ENCODE results near the gene TMEM87B. TPM values are rescaled to one million over a fixed set of nuclear protein-coding genes. Genes with fewer than 3 reads are reported as not detected.

TMEM87B gene
- total RNA-seq, 4 donors from 2014 or later = 20.8 to 31.4 (median 26.5) TPM

DNA sequence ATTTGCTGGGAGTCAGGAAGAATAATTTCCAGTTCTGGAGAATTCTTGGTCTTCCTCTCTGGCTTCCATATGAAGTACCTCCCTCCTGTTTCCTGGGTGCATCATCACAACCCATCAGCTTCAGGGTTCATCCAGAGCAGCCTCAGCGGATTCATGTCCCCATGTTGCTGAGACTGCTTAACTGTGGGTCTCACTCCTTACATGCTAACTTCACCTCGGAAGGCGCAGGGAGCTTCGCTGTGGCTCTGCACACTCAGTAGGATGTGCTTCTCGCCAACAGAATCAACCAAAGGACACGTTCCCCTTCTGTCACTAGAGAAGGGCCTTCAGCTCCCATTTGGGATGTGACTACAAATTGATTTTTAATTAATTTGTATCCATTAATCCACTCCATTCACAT is 107.3 kb downstream of the TMEM87B start:
- no peaks in the 10 kb centered on the region for H3K36me3 ChIP-seq
- DNase-seq (ENCODE audit: low spot score in 2 of 2) = peak in 1 of 2 donors; percentile 16
- H3K4me3 ChIP-seq = no peak overlapping the region
- H3K27ac ChIP-seq = no peak overlapping the region
- no peaks in the 10 kb centered on the region for H3K4me1 ChIP-seq
- H3K27me3 ChIP-seq = no peaks in the 10 kb centered on the region
- 93% methylated on average over 6 of the region's 6 CpGs for WGBS
- TF ChIP-seq CTCF (IDR thresholded peaks at IDR 0.05) = no peak
- TF ChIP-seq POLR2AphosphoS5 (IDR thresholded peaks at IDR 0.05) = no peak
- TF ChIP-seq POLR2A (IDR thresholded peaks at IDR 0.05) = no peak
- no peak for TF ChIP-seq EP300 (IDR thresholded peaks at IDR 0.05)
- no peaks in the 10 kb centered on the region for H3K9me3 ChIP-seq

DNA sequence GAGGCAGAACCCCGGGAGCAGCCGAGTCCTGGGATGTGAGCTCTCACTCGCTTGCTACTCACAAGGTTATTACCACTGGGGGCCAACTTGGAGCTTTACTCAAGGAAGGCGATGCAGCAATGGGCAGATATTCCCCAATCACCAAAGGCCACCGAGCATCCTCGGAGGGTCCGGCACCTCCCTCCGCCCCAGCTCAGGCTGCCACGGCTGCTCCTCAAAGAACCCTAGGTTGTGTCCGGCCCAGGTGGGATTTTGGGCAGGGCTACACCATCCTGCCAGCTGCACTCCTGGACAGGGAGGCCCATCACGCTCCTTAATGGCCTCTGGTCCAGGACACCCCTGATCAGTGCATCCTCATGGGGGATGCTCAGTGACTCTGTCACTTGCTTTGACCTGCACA is 107.9 kb downstream of the TMEM87B start:
- TF ChIP-seq EP300 (IDR thresholded peaks at IDR 0.05) (no peak), POLR2A (IDR thresholded peaks at IDR 0.05) (no peak), POLR2AphosphoS5 (IDR thresholded peaks at IDR 0.05) (no peak), CTCF (IDR thresholded peaks at IDR 0.05) (no peak)
- WGBS = 95% methylated on average over 11 of the region's 11 CpGs
- DNase-seq (ENCODE audit: low spot score in 2 of 2) = peak in 1 of 2 donors; percentile 72
- Histone ChIP-seq H3K36me3 (no peaks in the 10 kb centered on the region), H3K27ac (no peak overlapping the region), H3K9me3 (no peaks in the 10 kb centered on the region), H3K27me3 (no peaks in the 10 kb centered on the region), H3K4me1 (no peaks in the 10 kb centered on the region), H3K4me3 (no peak overlapping the region)

- TF ChIP-seq POLR2AphosphoS5 (IDR thresholded peaks at IDR 0.05) = no peak
- TF ChIP-seq POLR2A (IDR thresholded peaks at IDR 0.05) = no peak
- no peak for TF ChIP-seq EP300 (IDR thresholded peaks at IDR 0.05)
- TF ChIP-seq CTCF (IDR thresholded peaks at IDR 0.05) = no peak
- H3K27ac ChIP-seq = no peak overlapping the region
- 88% methylated on average over 9 of the region's 9 CpGs for WGBS
- H3K27me3 ChIP-seq = no peaks in the 10 kb centered on the region
- no peaks in the 10 kb centered on the region for H3K4me1 ChIP-seq
- DNase-seq (ENCODE audit: low spot score in 2 of 2) = peak in 1 of 2 donors; percentile 24
- no peaks in the 10 kb centered on the region for H3K9me3 ChIP-seq
- H3K36me3 ChIP-seq = no peaks in the 10 kb centered on the region
- H3K4me3 ChIP-seq = no peak overlapping the region
Observed at GRCh38 chr2:112163541-112163981, 108.5 kb downstream of the TMEM87B start.

- 88% methylated on average over 11 of the region's 11 CpGs for WGBS
Observed at GRCh38 chr2:112164876-112165275, 109.8 kb downstream of the TMEM87B start.

DNA sequence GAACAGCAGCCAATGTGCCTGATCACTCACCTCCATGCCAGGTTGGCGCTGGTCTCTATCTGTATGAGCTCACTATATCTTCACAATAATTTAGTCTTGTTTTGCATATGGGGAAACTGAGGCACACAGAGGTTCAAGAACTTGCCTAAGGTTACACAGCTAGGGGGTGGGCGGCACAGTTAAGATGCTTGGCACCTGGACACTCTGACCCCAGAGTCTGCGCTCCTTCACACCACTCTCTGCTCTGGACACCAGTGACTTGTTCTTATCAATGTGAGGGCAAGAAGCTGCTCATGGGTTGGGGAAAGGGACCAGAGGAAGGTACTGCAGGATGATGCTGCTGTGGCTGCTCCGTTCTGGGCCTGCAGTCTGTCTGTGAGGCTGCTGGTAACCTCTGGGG is 110.2 kb downstream of the TMEM87B start:
- 93% methylated on average over 3 of the region's 4 CpGs for WGBS
- no peak for TF ChIP-seq POLR2AphosphoS5 (IDR thresholded peaks at IDR 0.05)
- TF ChIP-seq POLR2A (IDR thresholded peaks at IDR 0.05) = no peak
- no peak for TF ChIP-seq CTCF (IDR thresholded peaks at IDR 0.05)
- TF ChIP-seq EP300 (IDR thresholded peaks at IDR 0.05) = no peak
- DNase-seq (ENCODE audit: low spot score in 2 of 2) = peak in 1 of 2 donors; percentile 67

More at GRCh38 chr2:112164876-112165275, 109.8 kb downstream of the TMEM87B start:
- no peak overlapping the region for H3K27ac ChIP-seq
- no peaks in the 10 kb centered on the region for H3K36me3 ChIP-seq
- TF ChIP-seq CTCF (IDR thresholded peaks at IDR 0.05) (no peak), POLR2A (IDR thresholded peaks at IDR 0.05) (no peak), POLR2AphosphoS5 (IDR thresholded peaks at IDR 0.05) (no peak), EP300 (IDR thresholded peaks at IDR 0.05) (no peak)
- no peaks in the 10 kb centered on the region for H3K4me1 ChIP-seq
- H3K4me3 ChIP-seq = no peak overlapping the region
- H3K27me3 ChIP-seq = no peaks in the 10 kb centered on the region
- no peaks in the 10 kb centered on the region for H3K9me3 ChIP-seq
- peak in 1 of 2 donors; percentile 48 for DNase-seq (ENCODE audit: low spot score in 2 of 2)

More for the DNA sequence above, 110.2 kb downstream of the TMEM87B start:
- Histone ChIP-seq H3K4me3 (no peak overlapping the region), H3K27me3 (no peaks in the 10 kb centered on the region), H3K9me3 (no peaks in the 10 kb centered on the region), H3K36me3 (no peaks in the 10 kb centered on the region), H3K27ac (no peak overlapping the region), H3K4me1 (no peaks in the 10 kb centered on the region)

Data from suprapubic skin (tissue), 4 donors.